Endometrium (tissue), 2 donors: ENCODE data around the gene HEPN1.

Experiments
- FAIRE-seq: peaks from 2 replicates; lab custom pipeline; 2012; peaks lifted over from hg19 to GRCh38; lab: Jason Lieb, UNC
- donor health status: control.
- donor health status: control.

Gene HEPN1

GRCh38 chr11:124884869-124885479 lies 34.1 kb upstream of the HEPN1 start:
- no peak for FAIRE-seq

GRCh38 chr11:124886476-124886875 lies 32.6 kb upstream of the HEPN1 start:
- FAIRE-seq: no peak

- FAIRE-seq: no peak
Measured at GRCh38 chr11:124886978-124887666, 31.9 kb upstream of the HEPN1 start.

GRCh38 chr11:124887667-124888013 lies 31.4 kb upstream of the HEPN1 start:
- no peak for FAIRE-seq

GRCh38 chr11:124889191-124890091 lies 29.6 kb upstream of the HEPN1 start:
- FAIRE-seq: no peak

- FAIRE-seq: no peak
Measured at GRCh38 chr11:124890151-124890550, 28.9 kb upstream of the HEPN1 start.

- FAIRE-seq: no peak
Measured at GRCh38 chr11:124890683-124891372, 28.2 kb upstream of the HEPN1 start.

- FAIRE-seq: no peak
Measured at GRCh38 chr11:124891373-124891861, 27.6 kb upstream of the HEPN1 start.

GRCh38 chr11:124892146-124892545 lies 26.9 kb upstream of the HEPN1 start:
- FAIRE-seq: no peak

- FAIRE-seq: no peak
Measured at GRCh38 chr11:124892750-124893454, 26.1 kb upstream of the HEPN1 start.

GRCh38 chr11:124893781-124894401 lies 25.2 kb upstream of the HEPN1 start:
- no peak for FAIRE-seq

- FAIRE-seq: no peak
Measured at GRCh38 chr11:124894606-124895430, 24.2 kb upstream of the HEPN1 start.

GRCh38 chr11:124895471-124895971 lies 23.5 kb upstream of the HEPN1 start:
- FAIRE-seq: no peak

- no peak for FAIRE-seq
Measured at GRCh38 chr11:124896071-124896750, 22.8 kb upstream of the HEPN1 start.

GRCh38 chr11:124896821-124897391 lies 22.1 kb upstream of the HEPN1 start:
- no peak for FAIRE-seq

GRCh38 chr11:124897674-124898262 lies 21.3 kb upstream of the HEPN1 start, which contains the start of gene ROBO4:
Gene ROBO4, minus strand, starts transcription at chr11:124897865. Its CDS starts 70 bp downstream, at chr11:124897795.
- no peak for FAIRE-seq

GRCh38 chr11:124898263-124898680 lies 20.8 kb upstream of the HEPN1 start:
- FAIRE-seq: no peak

- FAIRE-seq: no peak
Measured at GRCh38 chr11:124898711-124899110, 20.3 kb upstream of the HEPN1 start.
